Heart left ventricle (tissue), 16 donors: ENCODE results near the gene SERPINB12. TPM values are rescaled to one million over a fixed set of nuclear protein-coding genes. Genes with fewer than 3 reads are reported as not detected.

Experiments used
- ATAC-seq, 4 donors: fragments of 200-7000 bp; cut with Tn5 transposase; one replicate each; pipeline ENCODE4 v1.9.1; 2020 to 2022; ENCODE audit warnings: moderate library complexity in 4 of 4, mild to moderate bottlenecking in 3 of 4, moderate number of reproducible peaks in 1 of 4
- DNase-seq, 5 donors: peaks; one replicate each; pipeline ENCODE4 v3.0.0-alpha.2; 2020
- H3K27ac ChIP-seq, 12 donors: fragments of 200-600 bp; sonication (generic) in 4 of 12; one replicate each; pipeline versions ENCODE4 v1.5.0 to v1.8.0; 2016 to 2022; ENCODE audit warnings: mild to moderate bottlenecking in 2 of 12
- H3K27me3 ChIP-seq, 9 donors: fragments of 200-600 bp; sonication (generic) in 2 of 9; one replicate each; pipeline versions ENCODE4 v1.5.1 to v1.8.0; 2016 to 2022; ENCODE audit warnings: mild to moderate bottlenecking in 3 of 9
- H3K36me3 ChIP-seq, 9 donors: fragments of 200-600 bp; sonication (generic) in 2 of 9; one replicate each; pipeline versions ENCODE4 v1.5.0 to v1.8.0; 2018 to 2022; ENCODE audit warnings: mild to moderate bottlenecking in 2 of 9
- H3K4me1 ChIP-seq, 12 donors: fragments of 200-600 bp; sonication (generic) in 4 of 12; one replicate each; pipeline versions ENCODE4 v1.5.0 to v1.8.0; 2016 to 2022; ENCODE audit warnings: mild to moderate bottlenecking in 3 of 12
- H3K4me3 ChIP-seq, 12 donors: fragments of 200-600 bp; sonication (generic) in 4 of 12; one replicate each; pipeline versions ENCODE4 v1.5.0 to v1.8.0; 2017 to 2022; ENCODE audit warnings: mild to moderate bottlenecking in 9 of 12, moderate library complexity in 4 of 12
- H3K9me3 ChIP-seq, 12 donors: fragments of 200-600 bp; sonication (generic) in 4 of 12; one replicate each; pipeline versions ENCODE4 v1.5.0 to v1.8.0; 2016 to 2022; ENCODE audit warnings: mild to moderate bottlenecking in 1 of 12
- CTCF ChIP-seq, 12 donors: fragments of 200-600 bp; sonication (generic) in 4 of 12; IDR thresholded peaks; one replicate each; pipeline versions ENCODE4 v1.5.0 to v1.8.0; 2018 to 2022; ENCODE audit warnings: antibody characterized with exemption in 12 of 12, mild to moderate bottlenecking in 5 of 12
- POLR2A ChIP-seq, 2 donors: fragments of 450-650 bp; IDR thresholded peaks; one replicate each; pipeline ENCODE4 v1.6.1; 2017; ENCODE audit warnings: antibody characterized with exemption in 2 of 2, mild to moderate bottlenecking in 2 of 2, moderate library complexity in 2 of 2
- WGBS, 4 donors: extraction: QIAGEN DNeasy Blood & Tissue Kit in 2 of 4; methylation state at CpG; one replicate each; pipeline versions ENCODE4 v1.1.5 to v1.1.7; 2013 to 2018; 5-methylcytosine and 5-hydroxymethylcytosine counted together
- intact Hi-C, 10 donors: fragments of 100-400 bp; cut with DNase I; formaldehyde crosslinking; loops; one replicate each; pipeline versions ENCODE4 v1.11.1 to v1.14.2; 2022
- polyA plus RNA-seq, 2 donors: library from polyadenylated mRNA; stranded (reverse); fragments of 200-250 nt; gene quantifications; one replicate each; pipeline ENCODE4 v1.2.3, GENCODE V29; 2013
- total RNA-seq, 9 donors: library from RNA; depleted of rRNA in 2 of 9; stranded (reverse); fragments of >200 nt in 2 of 9; fragmentation: NEBNext Ultra II Directional in 3 of 9; extraction: Animal tissue kit (Norgen Biotek cat#: 25700) in 3 of 9; gene quantifications; one replicate each; pipeline versions ENCODE4 v1.1.0 to v1.2.4, GENCODE V29; 2016 to 2023
- donor health status: ischemic (EF 13 %, LVEDD 7.1; RV severe dilation, severe dysfunction).
- donor health status: healthy with polysubstance abuse.
- donor health status: DM: no; HTN: yes; CAD: no.
- donor health status: DM: no; HTN: no; CAD: no.
- donor health status: ischemic (EF 25% LVEDD 6.9; RV normal size, moderate dysfunction).
- donor health status: ischemic (EF 25% LVEDD 5.7; RV mildly dilated, moderate dysfunction).
- donor health status: healthy.
- donor health status: DM: yes; HTN: yes; CAD: no.
- donor health status: ischemic (EF 35%, LVEDD 5.7; RV mildly dilated, moderate dysfunction).
- donor health status: nonischemic (EF 11% LVEDD 7.7; RV severe dilation, severe dysfunction).
- donor health status: DM: yes; HTN: yes; CAD: no.
- donor health status: PGD.
- donor health status: ischemic (EF 29% LVEDD 5.4; RV normal size, mild dysfunction).
- donor health status: nonischemic (EF 23%, LVEDD 6.1; RV moderate dilation, normal function).

SERPINB12 gene
- total and polyA plus RNA-seq, 11 donors: not detected

- Histone ChIP-seq H3K27ac (no peak overlapping the region), H3K4me1 (no peaks in the 10 kb centered on the region), H3K36me3 (no peaks in the 10 kb centered on the region), H3K4me3 (no peak overlapping the region), H3K9me3 (peaks cover 0 to 2% (median 0%) of the 10 kb centered on the region in 12 donors), H3K27me3 (peaks cover 0 to 3% (median 0%) of the 10 kb centered on the region in 9 donors)
- ATAC-seq (no peak), DNase-seq (no peak)
- intact Hi-C loops: no loop called here
- WGBS, 4 donors: 52 to 58% (median 55%) methylated on average over 1 of the region's 1 CpG
- TF ChIP-seq CTCF (IDR thresholded peaks at IDR 0.05): no peak
- no peak for TF ChIP-seq POLR2A (IDR thresholded peaks at IDR 0.05)
These were observed 61.2 kb downstream of the SERPINB12 start for GRCh38 chr18:63603355-63603754.

- H3K27me3 ChIP-seq: peaks cover 0 to 3% (median 0%) of the 10 kb centered on the region in 9 donors
- 0 to 51% (median 22%) methylated on average over 1 of the region's 1 CpG for WGBS, 4 donors
- no peak overlapping the region for H3K4me3 ChIP-seq
- ATAC-seq: no peak
- peaks cover 0 to 2% (median 0%) of the 10 kb centered on the region in 12 donors for H3K9me3 ChIP-seq
- intact Hi-C loops: no loop called here
- no peak overlapping the region for H3K27ac ChIP-seq
- TF ChIP-seq CTCF (IDR thresholded peaks at IDR 0.05) (no peak), POLR2A (IDR thresholded peaks at IDR 0.05) (no peak)
- H3K4me1 ChIP-seq: no peaks in the 10 kb centered on the region
- DNase-seq: no peak
- no peaks in the 10 kb centered on the region for H3K36me3 ChIP-seq
These were observed 61.6 kb downstream of the SERPINB12 start for GRCh38 chr18:63603772-63604171.

GRCh38 chr18:63604791-63605567 is 62.8 kb downstream of the SERPINB12 start:
- ATAC-seq: no peak
- WGBS, 4 donors: 61 to 76% (median 72%) methylated on average over 4 of the region's 4 CpGs
- TF ChIP-seq POLR2A (IDR thresholded peaks at IDR 0.05) (no peak), CTCF (IDR thresholded peaks at IDR 0.05) (no peak)

GRCh38 chr18:63606526-63606925 is 64.4 kb downstream of the SERPINB12 start:
- 83 to 85% (median 84%) methylated on average over 3 of the region's 3 CpGs for WGBS, 4 donors
- Histone ChIP-seq H3K9me3 (no peaks in the 10 kb centered on the region), H3K4me3 (no peak overlapping the region), H3K27me3 (peaks cover 0 to 3% (median 0%) of the 10 kb centered on the region in 9 donors), H3K4me1 (no peaks in the 10 kb centered on the region), H3K27ac (no peak overlapping the region), H3K36me3 (no peaks in the 10 kb centered on the region)
- TF ChIP-seq POLR2A (IDR thresholded peaks at IDR 0.05): no peak
- no peak for TF ChIP-seq CTCF (IDR thresholded peaks at IDR 0.05)
- intact Hi-C loops: no loop called here
- ATAC-seq (no peak), DNase-seq (no peak)

More at GRCh38 chr18:63604791-63605567, 62.8 kb downstream of the SERPINB12 start:
- intact Hi-C loops: no loop called here
- Histone ChIP-seq H3K4me1 (no peaks in the 10 kb centered on the region), H3K9me3 (peaks cover 0 to 2% (median 0%) of the 10 kb centered on the region in 12 donors), H3K27ac (no peak overlapping the region), H3K4me3 (no peak overlapping the region), H3K36me3 (no peaks in the 10 kb centered on the region), H3K27me3 (peaks cover 0 to 3% (median 0%) of the 10 kb centered on the region in 9 donors)
- DNase-seq: no peak
